SK-N-SH treated with all-trans-retinoic acid at 6 μM for 48 hours (cell line): ENCODE results near the gene RAB31.

Source experiments
- ATAC-seq: fragments of 200-7000 bp; cut with Tn5 transposase; 3 replicates; pipeline ENCODE4 v1.9.1; 2020; ENCODE audit warnings: mild to moderate bottlenecking, moderate library complexity
- ARNTL ChIP-seq: fragments of 450-650 bp; formaldehyde crosslinking; IDR thresholded peaks from 2 replicates; pipeline ENCODE4 v1.5.0; 2020; ENCODE audit warnings: low read depth, mild to moderate bottlenecking, moderate library complexity, borderline replicate concordance
- BACH2 ChIP-seq: fragments of 250-450 bp; sonication (Bioruptor Pico); IDR thresholded peaks from 2 replicates; pipeline ENCODE4 v1.9.0; 2021; ENCODE audit warnings: mild to moderate bottlenecking, borderline replicate concordance
- CREB5 ChIP-seq: fragments of 250-450 bp; sonication (Bioruptor Pico); IDR thresholded peaks from 2 replicates; pipeline ENCODE4 v1.5.1; 2020; ENCODE audit warnings: low read depth, mild to moderate bottlenecking, moderate library complexity
- CSDC2 ChIP-seq: fragments of 250-450 bp; sonication (Bioruptor Pico); IDR thresholded peaks from 2 replicates; pipeline ENCODE4 v1.5.0; 2020; ENCODE audit warnings: mild to moderate bottlenecking, moderate library complexity
- CSRNP3 ChIP-seq: fragments of 250-450 bp; sonication (Bioruptor Pico); IDR thresholded peaks from 2 replicates; pipeline ENCODE4 v1.5.1; 2021; ENCODE audit warnings: mild to moderate bottlenecking, moderate library complexity
- ESRRG ChIP-seq: fragments of 250-450 bp; sonication (Bioruptor Pico); IDR thresholded peaks from 2 replicates; pipeline ENCODE4 v1.6.1; 2021; ENCODE audit warnings: mild to moderate bottlenecking
- GLIS3 ChIP-seq: fragments of 250-450 bp; sonication (Bioruptor Pico); IDR thresholded peaks from 2 replicates; pipeline ENCODE4 v1.5.0; 2020; ENCODE audit warnings: mild to moderate bottlenecking, moderate library complexity
- ISL1 ChIP-seq: fragments of 250-450 bp; sonication (Bioruptor Pico); IDR thresholded peaks from 2 replicates; pipeline ENCODE4 v2.1.2; 2022; ENCODE audit warnings: mild to moderate bottlenecking, moderate library complexity
- OSR1 ChIP-seq: fragments of 250-450 bp; sonication (Bioruptor Pico); IDR thresholded peaks from 2 replicates; pipeline ENCODE4 v1.8.0; 2022; ENCODE audit warnings: moderate library complexity, mild to moderate bottlenecking, inconsistent platforms
- POU6F1 ChIP-seq: fragments of 250-450 bp; sonication (Bioruptor Pico); IDR thresholded peaks from 2 replicates; pipeline ENCODE4 v1.8.0; 2021; ENCODE audit warnings: low read depth, mild to moderate bottlenecking, moderate library complexity, borderline replicate concordance
- PPARA ChIP-seq: fragments of 250-450 bp; sonication (Bioruptor Pico); IDR thresholded peaks from 2 replicates; pipeline ENCODE4 v1.5.0; 2020; ENCODE audit warnings: mild to moderate bottlenecking, borderline replicate concordance
- SNAI2 ChIP-seq: fragments of 250-450 bp; sonication (Bioruptor Pico); IDR thresholded peaks from 2 replicates; pipeline ENCODE4 v1.5.0; 2020; ENCODE audit warnings: mild to moderate bottlenecking, moderate library complexity
- TCF4 ChIP-seq: fragments of 250-450 bp; sonication (Bioruptor Pico); IDR thresholded peaks from 2 replicates; pipeline ENCODE4 v1.8.0; 2021; ENCODE audit warnings: mild to moderate bottlenecking, moderate library complexity, borderline replicate concordance
- TSHZ2 ChIP-seq: fragments of 250-450 bp; sonication (Bioruptor Pico); IDR thresholded peaks from 2 replicates; pipeline ENCODE4 v1.5.0; 2020; ENCODE audit warnings: mild to moderate bottlenecking, moderate library complexity
- ZC3H10 ChIP-seq: fragments of 250-450 bp; sonication (Bioruptor Pico); IDR thresholded peaks from 2 replicates; pipeline ENCODE4 v1.5.1; 2021; ENCODE audit warnings: mild to moderate bottlenecking, moderate library complexity
- ZFP3 ChIP-seq: fragments of 250-450 bp; sonication (Bioruptor Pico); IDR thresholded peaks from 2 replicates; pipeline ENCODE4 v1.5.0; 2020; ENCODE audit warnings: mild to moderate bottlenecking, moderate library complexity
- ZFP30 ChIP-seq: fragments of 450-650 bp; formaldehyde crosslinking; IDR thresholded peaks from 2 replicates; pipeline ENCODE4 v1.5.0; 2022; ENCODE audit warnings: mild to moderate bottlenecking, moderate library complexity
- ZNF565 ChIP-seq: fragments of 450-650 bp; formaldehyde crosslinking; conservative IDR thresholded peaks from 2 replicates; pipeline ENCODE4 v1.5.0; 2020; ENCODE audit warnings: low read depth, mild to moderate bottlenecking, moderate library complexity
- ZNF8 ChIP-seq: fragments of 450-650 bp; formaldehyde crosslinking; IDR thresholded peaks from 2 replicates; pipeline ENCODE4 v1.5.0; 2020; ENCODE audit warnings: mild to moderate bottlenecking, moderate library complexity

RAB31 gene

GRCh38 chr18:9809697-9810096 is 101.6 kb downstream of the RAB31 start:
- TF ChIP-seq BACH2 (no peak), ZNF8 (CRISPR knock-in tag) (no peak)
- ATAC-seq, result no peak

- ATAC-seq, result no peak
- TF ChIP-seq CSDC2 (CRISPR knock-in tag), result no peak
- TF ChIP-seq ARNTL (CRISPR knock-in tag), result no peak
Observed at GRCh38 chr18:9810299-9810698, 102.2 kb downstream of the RAB31 start.

- TF ChIP-seq CSDC2 (CRISPR knock-in tag) (no peak), PPARA (CRISPR knock-in tag) (no peak), TCF4 (CRISPR knock-in tag) (no peak), ZC3H10 (CRISPR knock-in tag) (no peak), POU6F1 (no peak), ZFP3 (CRISPR knock-in tag) (no peak), GLIS3 (CRISPR knock-in tag) (no peak), TSHZ2 (no peak), CREB5 (no peak), BACH2 (no peak), SNAI2 (CRISPR knock-in tag) (no peak), ZFP30 (CRISPR knock-in tag) (no peak), ARNTL (CRISPR knock-in tag) (no peak), ZNF8 (CRISPR knock-in tag) (no peak), ZNF565 (CRISPR knock-in tag) (no peak), OSR1 (CRISPR knock-in tag) (no peak)
- no peak for ATAC-seq
Observed at GRCh38 chr18:9810994-9811705, 103.0 kb downstream of the RAB31 start.

- ATAC-seq, result no peak
- TF ChIP-seq ZFP3 (CRISPR knock-in tag) (no peak), CSRNP3 (CRISPR knock-in tag) (no peak)
Observed at GRCh38 chr18:9811978-9812377, 103.9 kb downstream of the RAB31 start.

GRCh38 chr18:9814431-9814830 is 106.3 kb downstream of the RAB31 start:
- 0 out of 2 replicates have a peak, but pooled peaks have one; percentile 33 for TF ChIP-seq ISL1 (CRISPR knock-in tag)
- no peak for TF ChIP-seq PPARA (CRISPR knock-in tag)
- no peak for TF ChIP-seq ESRRG (CRISPR knock-in tag)
- TF ChIP-seq, all 23 proteins: peak for 1

More at GRCh38 chr18:9814431-9814830, 106.3 kb downstream of the RAB31 start:
- peak; percentile 76 for ATAC-seq
